GM12878 (cell line): ENCODE data around the gene REPIN1. TPM values are rescaled to one million over a fixed set of nuclear protein-coding genes. Genes with fewer than 3 reads are reported as not detected.
A peak's percentile ranks its signal among the peaks of the same experiment; 100 is the strongest.

Source experiments
- ATAC-seq: fragments of 200-7000 bp; cut with Tn5 transposase; 3 replicates; pipeline ENCODE4 v1.9.1; 2020; ENCODE audit warnings: mild to moderate bottlenecking, moderate library complexity
- BruUV-seq: library from RNA; stranded (reverse); fragments of 400-500 nt; replicated peaks from 2 replicates; lab custom pipeline; 2021; lab: Mats Ljungman, UMichigan
- CTCF ChIA-PET: fragments of 300-600 bp; sonication (Branson Sonifier 250); formaldehyde crosslinking; extraction: SDS; loops from one replicate; lab custom pipeline; 2021; ENCODE audit warnings: inconsistent platforms; lab: Yijun Ruan, JAX
- POLR2A ChIA-PET: fragments of 350-600 bp; formaldehyde crosslinking; extraction: SDS; loops from one replicate; lab custom pipeline; 2021; ENCODE audit warnings: inconsistent platforms; lab: Charles Lee
- RAD21 ChIA-PET: fragments of 300-600 bp; sonication (Branson Sonifier 250); formaldehyde crosslinking; loops from one replicate; lab custom pipeline; 2023; ENCODE audit warnings: antibody characterized with exemption; ENCODE audit not compliant: unreplicated experiment; lab: Charles Lee
- SMC1A ChIA-PET: fragments of 300-600 bp; sonication (Branson Sonifier 250); formaldehyde crosslinking; loops from one replicate; lab custom pipeline; 2023; ENCODE audit not compliant: unreplicated experiment, uncharacterized antibody; lab: Charles Lee
- DNase-seq: peaks from one replicate; pipeline ENCODE4 v3.0.0-alpha.2; 2011; ENCODE audit warnings: low read depth, low spot score
- FAIRE-seq: peaks from 3 replicates; lab custom pipeline; 2011; peaks lifted over from hg19 to GRCh38; lab: Jason Lieb, UNC
- H2AFZ ChIP-seq: 2 replicates; pipeline ENCODE4 v1.6.0; 2011; ENCODE audit warnings: low read depth, low read length, control low read depth; ENCODE audit not compliant: control insufficient read depth
- H3K27ac ChIP-seq: 2 replicates; pipeline ENCODE4 v1.5.1; 2011; ENCODE audit warnings: control low read depth; ENCODE audit not compliant: control insufficient read depth, insufficient read depth
- H3K27me3 ChIP-seq, 2 experiments: replicated peaks in 1 of 2; 2 replicates each; pipeline versions ENCODE4 v1.6.0 to v1.6.1; 2011; ENCODE audit warnings: low read length in 1 of 2; ENCODE audit not compliant: control insufficient read depth in 2 of 2, insufficient read depth in 2 of 2
- H3K36me3 ChIP-seq, 2 experiments: 2 replicates each; pipeline ENCODE4 v1.5.1; 2011; ENCODE audit warnings: low read length in 1 of 2; ENCODE audit not compliant: control insufficient read depth in 2 of 2, insufficient read depth in 2 of 2
- H3K4me1 ChIP-seq: 2 replicates; pipeline ENCODE4 v1.6.1; 2011; ENCODE audit warnings: mild to moderate bottlenecking, low read length, moderate library complexity, mixed read lengths; ENCODE audit not compliant: control insufficient read depth, insufficient read depth
- H3K4me2 ChIP-seq: 2 replicates; pipeline ENCODE4 v1.6.0; 2011; ENCODE audit warnings: control low read depth; ENCODE audit not compliant: control insufficient read depth, insufficient read depth
- H3K4me3 ChIP-seq: fragments of 200-600 bp; sonication (generic); 2 replicates; pipeline ENCODE4 v1.5.1; 2016
- H3K79me2 ChIP-seq: 2 replicates; pipeline ENCODE4 v1.6.0; 2011; ENCODE audit warnings: low read length; ENCODE audit not compliant: control insufficient read depth, insufficient read depth
- H3K9ac ChIP-seq: 2 replicates; pipeline ENCODE4 v1.8.0; 2011; ENCODE audit warnings: low read length, control low read depth, mixed read lengths; ENCODE audit not compliant: control insufficient read depth, insufficient read depth
- H3K9me3 ChIP-seq: replicated peaks from 3 replicates; pipeline ENCODE4 v1.5.1; 2011; ENCODE audit warnings: mild to moderate bottlenecking, low read length; ENCODE audit not compliant: control insufficient read depth, insufficient read depth
- H4K20me1 ChIP-seq: 2 replicates; pipeline ENCODE4 v1.6.0; 2011; ENCODE audit not compliant: control insufficient read depth, insufficient read depth
- BCL11A ChIP-seq: IDR thresholded peaks from 2 replicates; pipeline ENCODE4 v1.6.1; 2011; ENCODE audit warnings: low read depth, low read length
- FOXM1 ChIP-seq: IDR thresholded peaks from 2 replicates; pipeline ENCODE4 v1.6.1; 2012; ENCODE audit warnings: low read depth, mild to moderate bottlenecking, inconsistent platforms, low read length, moderate library complexity
- HDGF ChIP-seq: fragments of 450-650 bp; IDR thresholded peaks from 2 replicates; pipeline ENCODE4 v1.6.1; 2016; ENCODE audit warnings: antibody characterized with exemption
- WGBS: methylation state at CpG from one replicate; pipeline ENCODE4 v1.1.6; 2016; ENCODE audit warnings: low lambda C conversion rate; ENCODE audit not compliant: insufficient replicate concordance, insufficient coverage; ENCODE audit errors: missing lambda C conversion rate; 5-methylcytosine and 5-hydroxymethylcytosine counted together
- in situ Hi-C: fragments of 300-500 bp; cut with MboI; formaldehyde crosslinking; loops from 9 replicates; pipeline ENCODE4 v1.14.3; 2018; ENCODE audit warnings: mixed read lengths
- intact Hi-C: fragments of 100-400 bp; cut with micrococcal nuclease; formaldehyde crosslinking; loops from one replicate; pipeline ENCODE4 v1.14.2; 2022; ENCODE audit not compliant: unreplicated experiment
- polyA plus RNA-seq, 11 experiments: library from polyadenylated mRNA; depleted of rRNA in 4 of 11; unstranded in 6 of 11; stranded (reverse) in 5 of 11; fragments of >200 nt; fragmentation: Nextera tagmentation in 4 of 11; fragmentation: Illumina TruSeq in 1 of 11; extraction: Ambion mirVana in 4 of 11; extraction: Trizol in 1 of 11; gene quantifications; 1 replicate in 1 of 11; 2 replicates in 10 of 11; pipeline versions ENCODE4 v1.2.1 to v1.2.3, GENCODE V29; 2011 to 2016; ENCODE audit warnings: inconsistent platforms in 2 of 11, missing spikeins in 2 of 11, low read depth in 1 of 11
- total RNA-seq, 4 experiments: library from RNA; depleted of rRNA in 3 of 4; stranded (reverse); fragments of >200 nt in 3 of 4; fragmentation: Illumina TruSeq in 1 of 4; extraction: Trizol in 1 of 4; gene quantifications; 2 replicates each; pipeline versions ENCODE4 v1.2.1 to v1.2.3, GENCODE V29; 2013 to 2021
- TF ChIP-seq, protein P1 (sequence below): fragments of 450-650 bp; conservative IDR thresholded peaks from 2 replicates; pipeline ENCODE4 v1.6.1; 2017; ENCODE audit warnings: mild to moderate bottlenecking, moderate library complexity
- TF ChIP-seq, protein P2 (sequence below): fragments of 150-350 bp; IDR thresholded peaks from 2 replicates; pipeline ENCODE4 v1.6.1; 2016; ENCODE audit warnings: low read depth, low read length

The REPIN1 gene
- total and polyA plus RNA-seq, 10 of the 15 experiments (the other 5 are each of a cell fraction or from before 2014, with no cell fraction given): 5.1 to 172 (median 76.9) TPM

DNA sequence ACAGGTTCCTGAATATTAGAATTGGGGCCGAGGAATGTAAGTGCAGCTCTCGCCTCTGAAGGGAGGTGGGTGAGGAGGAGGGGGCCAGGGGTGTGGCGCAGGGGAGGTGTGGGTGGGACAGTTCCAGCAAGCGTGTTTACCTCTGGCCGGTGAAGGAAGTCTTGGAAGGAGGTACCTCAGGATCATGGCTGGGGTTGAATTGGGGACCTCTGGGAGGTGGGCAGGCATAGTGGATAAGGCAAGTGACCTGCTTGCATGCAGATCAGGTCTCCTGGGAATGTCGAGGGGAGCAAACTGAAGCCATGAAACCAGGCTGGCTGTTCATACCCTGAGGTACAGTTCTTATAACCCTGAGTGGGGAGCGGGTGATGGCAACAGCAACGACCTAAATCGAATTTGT, 12.5 kb downstream of the REPIN1 start:
- ATAC-seq: no peak
- Histone ChIP-seq H3K27me3 (no peaks in the 10 kb centered on the region), H3K9ac (peak overlapping the region; percentile 52; the same call in 1 of the 2 replicates)

More for the DNA sequence above, 12.5 kb downstream of the REPIN1 start:
- RAD21 ChIA-PET: interaction anchor here (0.6 to 2.0 kb wide), 6 partner anchors 11 to 936 kb away, joined by 3 to 29 read pairs (median 4); partner anchors contain the start of gene REPIN1
- in situ Hi-C loops (no loop called here), intact Hi-C loops (loop anchor here (2.0 kb wide), 1 partner anchor 20 kb away; no protein-coding TSS in a partner anchor)
- POLR2A ChIA-PET: interaction anchor here (0.6 to 1.9 kb wide), 8 partner anchors 11 to 845 kb away, joined by 3 to 26 read pairs (median 4); partner anchors contain the start of gene REPIN1
- BruUV-seq: no TSS peak
- Histone ChIP-seq H3K4me3 (peak overlapping the region; percentile 55), H3K79me2 (peaks cover 58% of the 10 kb centered on the region), H3K4me1 (peaks cover 67% of the 10 kb centered on the region), H3K36me3 (peaks cover 0 to 3% of the 10 kb centered on the region in 2 experiments; a peak in 2 of 4 replicates), H3K27ac (peak overlapping the region; percentile 80), H3K4me2 (peak overlapping the region; percentile 58), H4K20me1 (no peaks in the 10 kb centered on the region; the same call in 1 of the 2 replicates), H3K9me3 (no peaks in the 10 kb centered on the region), H2AFZ (no peak overlapping the region)
- TF ChIP-seq BCL11A (no peak), HDGF (0 out of 2 replicates have a peak, but pooled peaks have one; percentile 24), FOXM1 (no peak)
- TF ChIP-seq, protein P1, sequence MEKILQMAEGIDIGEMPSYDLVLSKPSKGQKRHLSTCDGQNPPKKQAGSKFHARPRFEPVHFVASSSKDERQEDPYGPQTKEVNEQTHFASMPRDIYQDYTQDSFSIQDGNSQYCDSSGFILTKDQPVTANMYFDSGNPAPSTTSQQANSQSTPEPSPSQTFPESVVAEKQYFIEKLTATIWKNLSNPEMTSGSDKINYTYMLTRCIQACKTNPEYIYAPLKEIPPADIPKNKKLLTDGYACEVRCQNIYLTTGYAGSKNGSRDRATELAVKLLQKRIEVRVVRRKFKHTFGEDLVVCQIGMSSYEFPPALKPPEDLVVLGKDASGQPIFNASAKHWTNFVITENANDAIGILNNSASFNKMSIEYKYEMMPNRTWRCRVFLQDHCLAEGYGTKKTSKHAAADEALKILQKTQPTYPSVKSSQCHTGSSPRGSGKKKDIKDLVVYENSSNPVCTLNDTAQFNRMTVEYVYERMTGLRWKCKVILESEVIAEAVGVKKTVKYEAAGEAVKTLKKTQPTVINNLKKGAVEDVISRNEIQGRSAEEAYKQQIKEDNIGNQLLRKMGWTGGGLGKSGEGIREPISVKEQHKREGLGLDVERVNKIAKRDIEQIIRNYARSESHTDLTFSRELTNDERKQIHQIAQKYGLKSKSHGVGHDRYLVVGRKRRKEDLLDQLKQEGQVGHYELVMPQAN: no peak
- TF ChIP-seq, protein P2, sequence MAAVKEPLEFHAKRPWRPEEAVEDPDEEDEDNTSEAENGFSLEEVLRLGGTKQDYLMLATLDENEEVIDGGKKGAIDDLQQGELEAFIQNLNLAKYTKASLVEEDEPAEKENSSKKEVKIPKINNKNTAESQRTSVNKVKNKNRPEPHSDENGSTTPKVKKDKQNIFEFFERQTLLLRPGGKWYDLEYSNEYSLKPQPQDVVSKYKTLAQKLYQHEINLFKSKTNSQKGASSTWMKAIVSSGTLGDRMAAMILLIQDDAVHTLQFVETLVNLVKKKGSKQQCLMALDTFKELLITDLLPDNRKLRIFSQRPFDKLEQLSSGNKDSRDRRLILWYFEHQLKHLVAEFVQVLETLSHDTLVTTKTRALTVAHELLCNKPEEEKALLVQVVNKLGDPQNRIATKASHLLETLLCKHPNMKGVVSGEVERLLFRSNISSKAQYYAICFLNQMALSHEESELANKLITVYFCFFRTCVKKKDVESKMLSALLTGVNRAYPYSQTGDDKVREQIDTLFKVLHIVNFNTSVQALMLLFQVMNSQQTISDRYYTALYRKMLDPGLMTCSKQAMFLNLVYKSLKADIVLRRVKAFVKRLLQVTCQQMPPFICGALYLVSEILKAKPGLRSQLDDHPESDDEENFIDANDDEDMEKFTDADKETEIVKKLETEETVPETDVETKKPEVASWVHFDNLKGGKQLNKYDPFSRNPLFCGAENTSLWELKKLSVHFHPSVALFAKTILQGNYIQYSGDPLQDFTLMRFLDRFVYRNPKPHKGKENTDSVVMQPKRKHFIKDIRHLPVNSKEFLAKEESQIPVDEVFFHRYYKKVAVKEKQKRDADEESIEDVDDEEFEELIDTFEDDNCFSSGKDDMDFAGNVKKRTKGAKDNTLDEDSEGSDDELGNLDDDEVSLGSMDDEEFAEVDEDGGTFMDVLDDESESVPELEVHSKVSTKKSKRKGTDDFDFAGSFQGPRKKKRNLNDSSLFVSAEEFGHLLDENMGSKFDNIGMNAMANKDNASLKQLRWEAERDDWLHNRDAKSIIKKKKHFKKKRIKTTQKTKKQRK: no peak
- WGBS: 92% methylated on average over 8 of the region's 9 CpGs
- FAIRE-seq (no peak), DNase-seq (no peak)
- SMC1A ChIA-PET: interaction anchor here (1.1 to 2.0 kb wide), 7 partner anchors 12 to 41 kb away, joined by 3 to 28 read pairs (median 8); a partner anchor contains a TSS
- CTCF ChIA-PET: interaction anchor here (0.8 to 1.8 kb wide), 6 partner anchors 12 to 51 kb away, joined by 3 to 12 read pairs (median 4); a partner anchor contains a TSS
